GM15510 (cell line): ENCODE data around the gene NPC2.

Experiments
- POLR2A ChIP-seq: IDR thresholded peaks from 3 replicates; pipeline ENCODE4 v1.6.1; 2011; ENCODE audit warnings: borderline replicate concordance; ENCODE audit not compliant: insufficient read length; ENCODE audit errors: extremely low read depth

Gene NPC2

GRCh38 chr14:74469548-74470518 is 23.3 kb downstream of the NPC2 start:
- TF ChIP-seq POLR2A, result no peak

GRCh38 chr14:74468513-74468912 is 24.6 kb downstream of the NPC2 start:
- no peak for TF ChIP-seq POLR2A

- no peak for TF ChIP-seq POLR2A
Observed at GRCh38 chr14:74465335-74465734, 27.8 kb downstream of the NPC2 start.

- no peak for TF ChIP-seq POLR2A
Observed at GRCh38 chr14:74464785-74465184, 28.3 kb downstream of the NPC2 start.

GRCh38 chr14:74463697-74464096 is 29.4 kb downstream of the NPC2 start:
- no peak for TF ChIP-seq POLR2A

- TF ChIP-seq POLR2A, result no peak
Observed at GRCh38 chr14:74462993-74463392, 30.1 kb downstream of the NPC2 start.

GRCh38 chr14:74459976-74460375 is 33.1 kb downstream of the NPC2 start:
- TF ChIP-seq POLR2A, result no peak

- no peak for TF ChIP-seq POLR2A
Observed at GRCh38 chr14:74459289-74459946, 33.7 kb downstream of the NPC2 start.

- no peak for TF ChIP-seq POLR2A
Observed at GRCh38 chr14:74457565-74457895, 35.6 kb downstream of the NPC2 start.

- no peak for TF ChIP-seq POLR2A
Observed at GRCh38 chr14:74456684-74457564, 36.2 kb downstream of the NPC2 start.

- no peak for TF ChIP-seq POLR2A
Observed at GRCh38 chr14:74444866-74445265, 48.2 kb downstream of the NPC2 start.

- no peak for TF ChIP-seq POLR2A
Observed at GRCh38 chr14:74442757-74443156, 50.3 kb downstream of the NPC2 start.

- TF ChIP-seq POLR2A, result no peak
Observed at GRCh38 chr14:74441113-74441512, 52.0 kb downstream of the NPC2 start.

GRCh38 chr14:74438351-74438915 is 54.7 kb downstream of the NPC2 start:
- no peak for TF ChIP-seq POLR2A
